ENCODE data around the gene CHIA.

GRCh38 chr1:111320066-111320879 is 29.6 kb downstream of the CHIA start:
- no peak for TF ChIP-seq CTCF (IDR thresholded peaks at IDR 0.05)
- no peak for TF ChIP-seq POLR2A (IDR thresholded peaks at IDR 0.05)

Measured in tibial nerve (tissue), 3 donors.